Measurements from ENCODE around the gene EIF3F. TPM values are rescaled to one million over a fixed set of nuclear protein-coding genes. Genes with fewer than 3 reads are reported as not detected.

EIF3F gene
- total RNA-seq, 2 experiments from 2014 or later: 227 to 229 TPM

- CTCF ChIA-PET: interaction anchor here (1.1 to 2.7 kb wide), 6 partner anchors 10 to 81 kb away, joined by 3 to 11 read pairs (median 4); no protein-coding TSS in a partner anchor
- Mint-ChIP-seq H3K4me3 (peak overlapping the region; percentile 65), H3K27ac (no peak overlapping the region), H3K27me3 (peaks cover 49% of the 10 kb centered on the region), H3K9me3 (no peaks in the 10 kb centered on the region), H3K4me1 (peaks cover 14% of the 10 kb centered on the region), H3K36me3 (ENCODE audit: low read depth) (no peaks in the 10 kb centered on the region)
- POLR2A ChIA-PET: interaction anchor here (0.6 to 0.7 kb wide), 2 partner anchors 10 to 31 kb away, joined by 3 to 4 read pairs; partner anchors contain the start of gene EIF3F
- no peak for DNase-seq
Observed at GRCh38 chr11:8017894-8018483, 30.9 kb downstream of the EIF3F start.

DNA sequence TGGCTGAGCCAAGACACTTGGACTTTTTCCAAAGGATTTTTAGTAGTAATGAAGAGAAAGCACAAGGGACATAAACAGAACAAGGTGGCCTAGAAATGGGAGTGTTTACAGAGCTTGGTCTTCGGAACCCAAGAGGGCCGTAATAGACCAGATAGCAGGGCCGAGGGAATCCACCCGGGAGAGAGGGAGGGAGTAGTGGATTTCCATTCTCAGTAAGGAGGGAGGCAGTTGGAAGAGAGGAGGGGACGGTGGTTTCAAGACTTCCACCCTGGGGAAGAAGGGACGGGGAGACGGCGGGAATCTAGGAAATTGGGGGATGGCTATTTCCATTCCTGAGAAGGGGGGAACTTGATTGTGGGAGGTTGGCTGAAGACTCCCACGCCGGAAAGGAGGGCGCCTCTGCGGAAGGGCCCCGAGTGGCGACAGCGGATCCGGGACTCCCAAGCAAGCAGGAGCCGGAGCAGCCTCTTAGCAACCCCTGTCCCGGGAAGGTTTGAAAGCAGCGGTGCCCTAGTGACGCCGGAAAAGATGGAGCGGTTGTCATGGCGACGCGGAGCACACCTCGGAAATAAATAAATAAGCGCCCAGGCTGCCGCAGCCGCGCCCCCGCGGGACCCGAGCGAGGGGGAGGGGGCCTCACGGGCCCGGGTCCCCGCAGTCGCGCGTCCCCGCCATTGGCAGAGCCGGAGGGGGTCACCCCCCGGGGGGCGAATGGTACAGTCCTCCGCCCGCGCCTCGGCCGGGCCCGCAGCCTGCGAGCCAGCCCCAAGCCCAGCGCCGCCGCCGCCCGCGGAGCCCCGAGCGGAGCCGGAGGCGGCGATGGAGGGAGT is 31.6 kb downstream of the EIF3F start:
- peaks cover 14% of the 10 kb centered on the region for H3K4me1 Mint-ChIP-seq
- peak; percentile 77 for DNase-seq
- peak overlapping the region; percentile 65 for H3K4me3 Mint-ChIP-seq
- H3K9me3 Mint-ChIP-seq: no peaks in the 10 kb centered on the region
- no peak overlapping the region for H3K27ac Mint-ChIP-seq
- H3K27me3 Mint-ChIP-seq: peaks cover 49% of the 10 kb centered on the region
- ChIA-PET CTCF (interaction anchor here (1.1 to 2.7 kb wide), 10 partner anchors 8 to 81 kb away, joined by 3 to 11 read pairs (median 4); partner anchors contain the start of gene EIF3F), POLR2A (no interaction called here)
- H3K36me3 Mint-ChIP-seq (ENCODE audit: low read depth): no peaks in the 10 kb centered on the region

DNA sequence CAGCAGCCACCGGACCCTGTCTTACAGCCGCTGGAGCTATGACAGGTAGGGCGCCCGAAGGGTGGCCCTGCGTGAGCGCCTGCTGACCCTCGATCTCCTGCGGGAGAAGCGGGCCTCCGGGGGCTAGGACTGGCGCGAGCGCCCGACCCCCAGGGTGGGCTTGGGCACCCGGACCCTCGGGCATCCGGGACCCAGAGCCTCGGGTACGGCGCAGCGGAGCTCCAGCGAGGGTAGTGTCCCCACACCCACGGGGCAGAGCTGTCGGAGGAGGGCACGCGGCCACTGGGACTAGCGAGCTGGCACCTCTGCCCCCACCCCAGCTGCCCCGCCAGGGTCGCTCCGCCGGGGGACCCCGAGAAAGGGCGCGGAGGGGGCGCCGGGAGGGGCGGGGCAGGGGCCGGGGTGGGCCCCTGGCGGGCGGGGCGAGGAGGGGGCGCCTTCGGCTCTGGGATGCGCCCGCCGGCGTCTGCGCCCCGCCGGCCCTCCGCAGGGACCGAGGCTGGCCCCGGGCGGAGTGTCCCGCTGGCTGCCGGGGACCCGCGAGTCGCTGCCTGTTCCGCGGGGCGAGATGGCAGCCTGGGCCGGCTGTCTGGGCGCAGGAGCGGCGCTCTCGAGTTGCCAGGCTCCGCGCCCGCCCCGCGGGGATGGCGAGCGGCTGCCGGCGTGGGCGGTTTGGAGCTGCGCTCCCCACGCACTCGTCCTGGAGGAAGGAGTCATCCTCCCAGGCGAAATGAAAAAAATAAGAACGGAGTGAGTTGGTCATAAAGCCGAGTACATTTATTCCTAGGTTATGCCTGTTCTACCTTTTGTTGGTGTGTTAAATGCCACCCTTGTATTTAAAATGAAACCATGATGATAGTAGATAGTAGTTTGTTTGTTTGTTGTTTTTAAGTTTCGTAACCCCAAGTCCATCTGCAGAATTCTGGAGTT is 32.4 kb downstream of the EIF3F start:
- Mint-ChIP-seq H3K4me1 (peaks cover 14% of the 10 kb centered on the region), H3K27me3 (peaks cover 49% of the 10 kb centered on the region), H3K27ac (no peak overlapping the region), H3K4me3 (peak overlapping the region; percentile 65), H3K9me3 (no peaks in the 10 kb centered on the region), H3K36me3 (ENCODE audit: low read depth) (no peaks in the 10 kb centered on the region)
- CTCF ChIA-PET: interaction anchor here (1.2 to 1.6 kb wide), 4 partner anchors 9 to 33 kb away, joined by 3 to 4 read pairs (median 4); partner anchors contain the start of gene EIF3F
- POLR2A ChIA-PET: interaction anchor here (2.4 kb wide), 1 partner anchor 32 kb away, joined by 6 read pairs; the partner anchor contains the start of gene EIF3F
- no peak for DNase-seq

GRCh38 chr11:8020244-8020597 is 33.1 kb downstream of the EIF3F start:
- no peak for DNase-seq
- H3K4me1 Mint-ChIP-seq: peaks cover 14% of the 10 kb centered on the region
- H3K4me3 Mint-ChIP-seq: peak overlapping the region; percentile 65
- no peaks in the 10 kb centered on the region for H3K36me3 Mint-ChIP-seq (ENCODE audit: low read depth)
- H3K9me3 Mint-ChIP-seq: no peaks in the 10 kb centered on the region
- ChIA-PET POLR2A (interaction anchor here (2.4 kb wide), 1 partner anchor 33 kb away, joined by 6 read pairs; the partner anchor contains the start of gene EIF3F), CTCF (interaction anchor here (1.2 to 3.5 kb wide), 6 partner anchors 13 to 79 kb away, joined by 3 to 19 read pairs (median 4); partner anchors contain the start of gene EIF3F)
- no peak overlapping the region for H3K27ac Mint-ChIP-seq
- peaks cover 44% of the 10 kb centered on the region for H3K27me3 Mint-ChIP-seq

DNA sequence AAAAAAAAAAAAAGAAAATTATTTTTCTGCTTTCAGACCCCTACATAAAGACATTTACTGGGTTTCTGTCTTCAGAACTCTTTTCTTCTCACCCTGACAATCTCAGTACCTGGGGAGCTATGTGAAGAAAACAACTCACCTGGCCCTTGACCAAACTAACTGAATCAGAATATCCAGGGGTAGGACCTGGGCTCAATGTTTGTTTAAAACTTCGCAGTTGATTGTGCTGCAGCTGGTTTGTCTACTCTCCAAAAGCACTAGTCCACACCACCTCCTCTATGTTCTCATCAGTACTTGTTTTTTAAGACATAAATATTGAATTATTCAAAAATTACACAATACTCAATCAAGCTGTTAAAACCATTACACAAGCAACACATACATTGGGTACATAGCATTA is 34.8 kb downstream of the EIF3F start:
- Mint-ChIP-seq H3K27ac (no peak overlapping the region), H3K27me3 (peaks cover 30% of the 10 kb centered on the region), H3K4me1 (peaks cover 17% of the 10 kb centered on the region), H3K36me3 (ENCODE audit: low read depth) (no peaks in the 10 kb centered on the region), H3K9me3 (no peaks in the 10 kb centered on the region), H3K4me3 (no peak overlapping the region)
- DNase-seq: no peak
- ChIA-PET CTCF (interaction anchor here (0.7 to 3.5 kb wide), 5 partner anchors 12 to 129 kb away, joined by 3 to 19 read pairs (median 4); no protein-coding TSS in a partner anchor), POLR2A (interaction anchor here (0.9 kb wide), 1 partner anchor 67 kb away, joined by 3 read pairs; no protein-coding TSS in a partner anchor)

GRCh38 chr11:8022876-8023275 is 35.7 kb downstream of the EIF3F start:
- peaks cover 17% of the 10 kb centered on the region for H3K4me1 Mint-ChIP-seq
- H3K4me3 Mint-ChIP-seq: no peak overlapping the region
- no peaks in the 10 kb centered on the region for H3K36me3 Mint-ChIP-seq (ENCODE audit: low read depth)
- CTCF ChIA-PET: interaction anchor here (1.4 to 3.5 kb wide), 4 partner anchors 11 to 130 kb away, joined by 4 to 19 read pairs (median 5); no protein-coding TSS in a partner anchor
- peaks cover 25% of the 10 kb centered on the region for H3K27me3 Mint-ChIP-seq
- DNase-seq: no peak
- H3K9me3 Mint-ChIP-seq: no peaks in the 10 kb centered on the region
- POLR2A ChIA-PET: no interaction called here
- no peak overlapping the region for H3K27ac Mint-ChIP-seq

DNA sequence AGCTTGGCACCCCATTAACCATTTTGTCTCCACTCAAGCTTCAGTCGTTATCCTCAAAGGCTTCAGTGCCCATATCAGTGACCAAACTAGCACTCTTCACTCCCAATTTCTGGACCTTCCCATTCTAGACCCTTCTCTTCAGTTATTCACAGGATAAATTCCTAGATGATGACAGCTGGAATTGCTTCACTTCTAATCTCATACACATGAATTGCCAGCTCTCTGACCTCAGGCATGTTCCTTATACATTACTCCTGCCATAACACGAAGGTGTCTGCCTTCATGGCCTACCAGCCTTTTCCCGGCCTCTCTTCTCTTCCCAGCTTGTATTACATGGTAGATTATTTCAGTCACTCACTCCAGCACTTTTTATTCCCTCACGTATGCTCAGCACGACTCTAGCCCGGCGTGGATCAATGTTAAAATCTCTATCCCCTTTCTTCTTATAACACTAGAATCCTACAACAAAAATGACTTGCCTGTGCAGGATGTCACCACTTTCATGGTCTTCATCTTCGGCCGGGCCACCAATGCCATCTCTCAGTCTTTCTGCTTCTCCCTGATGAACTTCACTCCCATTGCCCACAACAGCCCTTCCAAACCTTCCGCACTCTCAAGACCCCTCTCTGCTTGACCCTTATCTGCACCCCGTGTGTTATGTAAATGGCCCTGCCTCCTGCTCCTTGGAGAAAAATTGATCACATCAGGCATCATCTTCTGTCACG is 36.9 kb downstream of the EIF3F start:
- Mint-ChIP-seq H3K4me1 (peaks cover 12% of the 10 kb centered on the region), H3K36me3 (ENCODE audit: low read depth) (no peaks in the 10 kb centered on the region), H3K27ac (no peak overlapping the region), H3K27me3 (peaks cover 17% of the 10 kb centered on the region), H3K4me3 (no peak overlapping the region), H3K9me3 (no peaks in the 10 kb centered on the region)
- DNase-seq: no peak
- CTCF ChIA-PET: interaction anchor here (1.4 to 3.5 kb wide), 4 partner anchors 9 to 75 kb away, joined by 3 to 19 read pairs (median 5); no protein-coding TSS in a partner anchor
- POLR2A ChIA-PET: interaction anchor here (1.0 kb wide), 1 partner anchor 59 kb away, joined by 3 read pairs; no protein-coding TSS in a partner anchor

GRCh38 chr11:8025123-8025522 is 38.0 kb downstream of the EIF3F start:
- ChIA-PET CTCF (interaction anchor here (1.4 kb wide), 1 partner anchor 8 kb away, joined by 3 read pairs; no protein-coding TSS in a partner anchor), POLR2A (no interaction called here)
- DNase-seq: no peak
- H3K27ac Mint-ChIP-seq: no peak overlapping the region
- H3K9me3 Mint-ChIP-seq: no peaks in the 10 kb centered on the region
- H3K27me3 Mint-ChIP-seq: peaks cover 21% of the 10 kb centered on the region
- H3K4me1 Mint-ChIP-seq: peaks cover 9% of the 10 kb centered on the region
- H3K4me3 Mint-ChIP-seq: no peak overlapping the region
- no peaks in the 10 kb centered on the region for H3K36me3 Mint-ChIP-seq (ENCODE audit: low read depth)

- Mint-ChIP-seq H3K9me3 (no peaks in the 10 kb centered on the region), H3K4me3 (no peak overlapping the region), H3K27me3 (peaks cover 14% of the 10 kb centered on the region), H3K27ac (no peak overlapping the region), H3K4me1 (peaks cover 3% of the 10 kb centered on the region), H3K36me3 (ENCODE audit: low read depth) (no peaks in the 10 kb centered on the region)
- ChIA-PET POLR2A (no interaction called here), CTCF (no interaction called here)
- no peak for DNase-seq
Observed at GRCh38 chr11:8025816-8026215, 38.7 kb downstream of the EIF3F start.

DNA sequence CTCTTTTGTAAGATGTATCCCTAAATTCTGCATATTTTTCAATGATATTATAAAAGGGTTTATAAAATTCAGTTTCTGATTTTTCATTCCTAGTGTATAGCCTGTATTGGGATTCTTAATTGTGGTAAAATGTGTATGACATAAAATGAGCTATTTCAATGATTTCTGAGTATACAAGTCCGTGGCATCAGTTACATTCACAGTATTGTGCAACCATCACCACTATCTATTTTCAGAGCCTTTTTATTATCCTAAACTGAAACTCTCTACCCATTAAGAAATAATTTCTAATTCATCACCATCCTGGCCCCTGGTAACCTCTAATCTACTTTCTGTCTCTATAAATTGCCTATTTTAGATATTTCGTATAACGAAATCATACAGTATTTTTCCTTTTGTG is 39.8 kb downstream of the EIF3F start:
- CTCF ChIA-PET: no interaction called here
- H3K27me3 Mint-ChIP-seq: peaks cover 10% of the 10 kb centered on the region

GRCh38 chr11:8028766-8029165 is 41.6 kb downstream of the EIF3F start:
- no peaks in the 10 kb centered on the region for H3K36me3 Mint-ChIP-seq (ENCODE audit: low read depth)
- CTCF ChIA-PET: interaction anchor here (10.1 kb wide), 1 partner anchor 70 kb away, joined by 118 read pairs; no protein-coding TSS in a partner anchor
- peaks cover 3% of the 10 kb centered on the region for H3K4me1 Mint-ChIP-seq
- H3K27ac Mint-ChIP-seq: no peak overlapping the region
- POLR2A ChIA-PET: no interaction called here
- DNase-seq: no peak
- no peaks in the 10 kb centered on the region for H3K9me3 Mint-ChIP-seq
- peaks cover 7% of the 10 kb centered on the region for H3K27me3 Mint-ChIP-seq
- H3K4me3 Mint-ChIP-seq: no peak overlapping the region

More for the DNA sequence above, 39.8 kb downstream of the EIF3F start:
- Mint-ChIP-seq H3K36me3 (ENCODE audit: low read depth) (no peaks in the 10 kb centered on the region), H3K9me3 (no peaks in the 10 kb centered on the region), H3K4me1 (peaks cover 3% of the 10 kb centered on the region), H3K4me3 (no peak overlapping the region), H3K27ac (no peak overlapping the region)
- POLR2A ChIA-PET: no interaction called here
- DNase-seq: no peak
